IPS DF 6.9 (cell line): Measurements from ENCODE around the gene C2CD4A.

Experiments
- DNase-seq: peaks from one replicate; pipeline ENCODE4 v3.0.0-alpha.2; 2013; ENCODE audit warnings: low read depth, low spot score
- H3K27ac ChIP-seq: one replicate; pipeline ENCODE4 v1.5.1; 2013; ENCODE audit warnings: low read length, control low read depth
- H3K27me3 ChIP-seq: 2 replicates; pipeline ENCODE4 v1.6.1; 2013; ENCODE audit warnings: mild to moderate bottlenecking, low read length; ENCODE audit not compliant: control insufficient read depth, insufficient read depth
- H3K36me3 ChIP-seq: 2 replicates; pipeline ENCODE4 v1.6.1; 2013; ENCODE audit warnings: low read length; ENCODE audit not compliant: control insufficient read depth, insufficient read depth
- H3K4me1 ChIP-seq: 2 replicates; pipeline ENCODE4 v1.6.1; 2013; ENCODE audit warnings: low read length; ENCODE audit not compliant: control insufficient read depth, insufficient read depth
- H3K4me3 ChIP-seq: 2 replicates; pipeline ENCODE4 v1.5.1; 2013; ENCODE audit warnings: mild to moderate bottlenecking, low read length
- H3K9me3 ChIP-seq: 2 replicates; pipeline ENCODE4 v1.6.1; 2013; ENCODE audit warnings: low read length, inconsistent platforms; ENCODE audit not compliant: control insufficient read depth, insufficient read depth
- WGBS: extraction: QIAGEN DNeasy Blood & Tissue Kit; methylation state at CpG from one replicate; pipeline ENCODE4 v1.1.7; 2013; ENCODE audit warnings: mixed read lengths, missing lambda C conversion rate; ENCODE audit not compliant: insufficient read length, insufficient coverage; 5-methylcytosine and 5-hydroxymethylcytosine counted together

C2CD4A gene

DNA sequence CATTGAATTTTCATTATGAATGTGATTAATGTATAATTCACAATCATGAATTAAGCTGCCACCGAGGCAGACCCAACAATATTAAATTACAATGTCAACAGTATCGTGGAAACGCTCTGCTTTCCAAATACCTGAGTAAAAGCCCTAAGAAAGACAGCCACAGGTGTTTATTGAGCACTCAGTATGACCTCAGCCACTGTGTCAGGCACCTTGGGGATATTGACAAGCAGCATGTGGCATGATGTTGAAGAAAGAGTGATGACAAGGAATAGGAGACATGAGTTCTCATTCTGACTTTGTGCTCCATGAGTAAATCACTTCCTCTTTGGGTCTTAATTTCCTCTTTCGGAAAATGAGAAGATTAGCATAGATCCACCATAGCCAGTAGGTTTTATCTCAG, 12.8 kb downstream of the C2CD4A start:
- Histone ChIP-seq H3K4me3 (no peak overlapping the region), H3K27ac (no peak overlapping the region), H3K27me3 (no peaks in the 10 kb centered on the region), H3K4me1 (no peaks in the 10 kb centered on the region), H3K9me3 (no peaks in the 10 kb centered on the region), H3K36me3 (no peaks in the 10 kb centered on the region)
- WGBS, result no CpG with 5 or more reads among the region's 4 CpGs
- DNase-seq, result no peak

DNA sequence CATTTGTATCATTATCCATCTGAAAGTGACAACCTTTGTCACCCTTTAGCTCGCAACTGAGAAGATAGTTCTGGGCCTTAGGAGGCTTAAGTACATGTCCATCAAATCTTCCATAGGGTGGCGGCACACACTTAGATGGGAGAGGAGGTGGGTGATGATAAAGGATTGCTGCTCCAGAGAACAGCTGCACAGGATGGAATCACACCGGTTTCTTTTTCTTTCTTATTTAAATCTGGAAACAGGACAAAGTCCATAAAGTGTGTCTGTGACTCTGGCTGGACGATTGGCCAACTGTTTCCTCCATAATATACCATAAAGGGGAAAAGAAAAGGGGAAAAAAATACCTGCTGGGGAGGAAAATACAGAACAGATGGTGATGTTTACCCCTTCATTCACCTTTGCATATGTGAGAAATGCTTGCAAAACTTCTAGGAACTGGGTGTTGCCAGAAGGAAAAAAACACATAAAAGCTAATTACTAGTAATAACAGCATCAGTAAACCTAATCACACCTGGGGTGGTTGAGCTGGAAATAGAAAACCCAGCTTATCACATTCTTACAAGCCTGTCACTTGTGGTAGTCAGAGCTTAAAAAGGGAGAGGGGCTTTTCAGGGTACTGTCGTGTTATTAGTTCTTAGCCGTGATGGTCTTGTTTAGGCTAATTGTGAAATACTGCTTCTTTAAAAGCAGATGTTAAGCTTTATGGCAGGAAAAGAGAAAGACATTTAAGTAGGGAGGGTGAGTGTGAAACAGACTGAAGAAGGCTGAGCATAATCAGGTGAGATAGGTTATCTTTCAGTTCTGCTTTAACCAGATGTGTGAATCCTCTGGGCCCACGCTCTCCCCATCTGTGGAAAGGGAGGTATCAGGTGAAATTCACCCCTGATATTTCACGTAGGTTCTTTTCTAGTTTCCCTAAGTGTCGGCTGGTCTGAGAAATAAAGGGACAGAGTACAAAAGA, 16.7 kb downstream of the C2CD4A start:
- DNase-seq, result no peak
- Histone ChIP-seq H3K9me3 (no peaks in the 10 kb centered on the region), H3K27ac (no peak overlapping the region), H3K4me3 (no peak overlapping the region), H3K36me3 (no peaks in the 10 kb centered on the region), H3K4me1 (no peaks in the 10 kb centered on the region), H3K27me3 (no peaks in the 10 kb centered on the region)
- WGBS, result no CpG with 5 or more reads among the region's 9 CpGs

DNA sequence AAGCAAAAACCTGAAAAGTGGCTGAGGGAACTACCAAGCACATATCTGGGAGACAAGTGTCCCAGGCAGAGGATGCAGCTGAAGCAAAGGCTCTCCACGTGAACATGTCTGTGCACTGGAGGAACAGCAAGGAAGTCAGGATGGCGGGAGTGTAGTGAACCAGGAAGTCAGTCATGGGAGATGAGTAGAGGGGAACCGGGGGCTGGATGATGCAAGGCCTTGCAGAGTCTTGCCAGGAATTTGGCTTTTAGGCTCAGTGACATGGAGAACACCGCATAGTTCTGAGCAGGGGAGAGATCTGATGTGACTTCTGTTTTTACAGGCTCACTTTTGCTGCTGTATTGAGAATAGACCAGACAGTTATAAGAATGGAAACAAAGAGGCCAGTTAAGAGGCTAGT, 19.0 kb downstream of the C2CD4A start:
- no CpG with 5 or more reads among the region's 4 CpGs for WGBS
- no peak for DNase-seq
- Histone ChIP-seq H3K9me3 (no peaks in the 10 kb centered on the region), H3K27me3 (no peaks in the 10 kb centered on the region), H3K4me1 (no peaks in the 10 kb centered on the region), H3K4me3 (no peak overlapping the region), H3K27ac (no peak overlapping the region), H3K36me3 (no peaks in the 10 kb centered on the region)

DNA sequence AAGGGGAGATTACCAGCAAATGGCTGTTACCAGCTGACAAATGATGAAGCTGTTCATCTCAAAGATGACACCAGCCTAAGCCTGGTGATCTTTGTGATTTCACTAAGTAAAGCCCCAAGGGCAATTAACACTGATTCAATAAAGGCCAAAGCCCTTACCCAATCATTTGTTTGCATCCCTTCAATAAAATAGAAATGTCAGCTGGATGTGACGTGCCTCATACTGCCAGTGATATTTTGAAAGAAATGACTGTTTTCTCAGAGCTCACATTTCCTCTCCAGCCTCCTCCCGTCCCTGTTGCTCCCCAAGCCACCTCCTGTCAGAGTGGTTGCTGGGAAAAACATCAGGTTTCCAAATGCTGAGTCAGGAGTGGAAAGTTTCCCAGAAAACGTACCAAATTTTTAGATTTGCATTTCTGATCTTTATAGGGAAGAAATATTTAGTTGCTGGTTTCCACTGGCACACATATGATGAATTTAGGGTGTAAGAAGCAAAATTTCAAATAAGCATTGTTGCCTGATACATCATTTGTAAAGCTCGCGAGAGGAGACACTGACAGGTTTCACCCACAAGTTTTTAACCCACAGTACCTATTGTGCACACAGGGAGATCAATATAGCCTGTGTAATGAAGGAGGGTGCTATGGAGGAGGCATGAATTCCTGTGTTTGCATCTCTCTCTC, 21.0 kb downstream of the C2CD4A start:
- H3K27ac ChIP-seq, result no peak overlapping the region
- no CpG with 5 or more reads among the region's 5 CpGs for WGBS

DNA sequence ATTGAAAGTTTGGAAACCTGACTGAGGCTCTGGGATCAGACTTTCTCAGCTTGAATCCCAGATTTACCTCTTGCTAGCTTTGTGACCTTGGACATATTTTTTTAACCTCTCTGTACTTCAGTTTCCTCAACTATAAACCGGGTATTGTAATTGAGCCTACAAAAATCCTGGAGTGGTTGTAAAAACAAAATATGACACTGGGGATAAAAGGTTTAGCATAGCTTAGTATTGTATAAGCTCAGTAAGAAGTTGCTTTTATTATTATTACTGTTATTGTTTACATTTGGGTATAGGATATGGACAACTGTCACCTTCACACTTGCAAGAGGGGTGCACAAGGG, 21.5 kb downstream of the C2CD4A start:
- no CpG with 5 or more reads among the region's 1 CpG for WGBS
- Histone ChIP-seq H3K9me3 (no peaks in the 10 kb centered on the region), H3K27ac (no peak overlapping the region), H3K4me3 (no peak overlapping the region), H3K36me3 (no peaks in the 10 kb centered on the region), H3K27me3 (no peaks in the 10 kb centered on the region), H3K4me1 (no peaks in the 10 kb centered on the region)
- no peak for DNase-seq

More for the DNA sequence above, 21.0 kb downstream of the C2CD4A start:
- no peaks in the 10 kb centered on the region for H3K9me3 ChIP-seq
- no peaks in the 10 kb centered on the region for H3K27me3 ChIP-seq
- DNase-seq, result no peak
- H3K4me1 ChIP-seq, result no peaks in the 10 kb centered on the region
- H3K36me3 ChIP-seq, result no peaks in the 10 kb centered on the region
- H3K4me3 ChIP-seq, result no peak overlapping the region

DNA sequence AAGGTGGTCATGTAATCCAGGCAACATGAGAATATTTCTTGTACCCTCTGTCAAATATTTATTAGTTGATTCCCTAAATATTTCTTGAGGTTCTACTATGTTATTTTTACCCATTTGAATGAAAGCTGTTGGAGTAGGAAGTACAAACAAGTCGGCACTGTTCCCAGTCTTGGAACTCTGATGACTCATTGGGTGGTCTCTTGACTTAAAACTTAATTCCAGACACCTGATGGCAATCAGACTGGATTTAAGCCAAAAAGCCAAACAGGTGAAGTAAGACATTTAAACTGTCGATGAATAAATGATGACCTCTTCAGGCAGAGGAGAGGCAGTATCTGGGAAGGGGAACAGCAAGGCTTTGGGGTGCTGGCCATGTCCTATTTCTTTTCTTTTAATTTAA, 22.8 kb downstream of the C2CD4A start:
- Histone ChIP-seq H3K9me3 (no peaks in the 10 kb centered on the region), H3K36me3 (no peaks in the 10 kb centered on the region), H3K4me1 (no peaks in the 10 kb centered on the region), H3K27ac (no peak overlapping the region), H3K27me3 (no peaks in the 10 kb centered on the region), H3K4me3 (no peak overlapping the region)
- WGBS, result no CpG with 5 or more reads among the region's 2 CpGs
- DNase-seq, result no peak

DNA sequence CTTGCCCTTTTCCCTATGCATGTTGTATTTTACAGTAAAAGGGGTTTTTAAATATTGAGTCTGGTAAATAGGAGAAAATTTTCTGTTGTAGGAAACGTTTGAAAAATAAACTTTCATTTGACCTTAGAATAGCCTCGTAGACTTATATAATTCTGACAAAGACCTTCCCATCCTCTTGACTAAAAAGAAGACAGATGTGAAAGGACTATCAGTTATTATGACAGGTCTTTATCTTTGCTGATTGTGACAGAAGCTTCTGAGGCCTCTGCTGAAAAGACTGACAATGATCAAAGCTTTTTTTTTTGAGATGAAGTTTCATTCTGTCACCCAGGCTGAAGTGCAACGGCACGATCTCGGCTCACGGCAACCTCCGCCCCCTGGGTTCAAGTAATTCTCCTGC, 24.2 kb downstream of the C2CD4A start:
- no peak for DNase-seq
- WGBS, result no CpG with 5 or more reads among the region's 7 CpGs
- no peak overlapping the region for H3K4me3 ChIP-seq
- H3K9me3 ChIP-seq, result no peaks in the 10 kb centered on the region
- H3K27me3 ChIP-seq, result no peaks in the 10 kb centered on the region
- H3K27ac ChIP-seq, result no peak overlapping the region
- H3K36me3 ChIP-seq, result no peaks in the 10 kb centered on the region
- H3K4me1 ChIP-seq, result no peaks in the 10 kb centered on the region

DNA sequence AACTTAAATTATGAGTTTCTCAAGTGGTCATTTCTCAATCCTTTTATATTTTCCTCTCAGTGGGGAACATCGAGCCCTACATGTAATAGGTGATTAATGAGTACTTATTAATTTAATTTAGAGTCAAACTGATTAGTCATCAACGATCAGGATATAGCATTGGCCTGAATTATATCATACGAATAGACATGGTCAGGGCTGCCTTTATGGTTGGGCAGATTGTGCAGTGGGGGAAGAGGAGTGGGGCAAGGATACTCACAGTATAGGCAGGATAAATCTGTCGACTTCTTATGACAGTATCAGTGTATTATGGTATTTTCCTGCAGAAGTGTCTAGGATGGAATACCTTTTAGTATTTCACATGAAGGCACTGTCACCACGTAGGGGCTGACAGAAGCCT, 27.0 kb downstream of the C2CD4A start:
- no peaks in the 10 kb centered on the region for H3K9me3 ChIP-seq
- no peak overlapping the region for H3K27ac ChIP-seq
- no peak overlapping the region for H3K4me3 ChIP-seq
- no CpG with 5 or more reads among the region's 5 CpGs for WGBS
- no peak for DNase-seq
- no peaks in the 10 kb centered on the region for H3K36me3 ChIP-seq
- no peaks in the 10 kb centered on the region for H3K4me1 ChIP-seq
- no peaks in the 10 kb centered on the region for H3K27me3 ChIP-seq

DNA sequence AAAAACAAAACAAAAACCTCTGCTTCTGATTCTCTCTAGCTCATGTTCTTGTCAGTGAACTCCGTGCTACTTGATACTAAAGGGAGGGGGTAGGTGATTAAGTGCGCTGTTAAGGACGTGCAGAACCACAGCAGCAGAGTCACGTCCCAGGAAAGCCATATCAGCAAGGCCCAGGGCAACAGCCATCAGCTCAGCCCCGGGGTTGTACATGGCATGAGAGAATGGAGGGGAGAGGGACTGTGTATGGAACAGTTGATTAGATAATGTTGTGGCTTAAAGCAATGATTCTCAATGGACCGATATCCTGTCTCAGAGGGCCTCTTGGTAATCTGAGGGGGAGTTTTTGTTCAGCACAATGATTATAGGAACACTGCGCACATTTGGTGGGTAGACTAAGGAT, 27.6 kb downstream of the C2CD4A start:
- Histone ChIP-seq H3K9me3 (no peaks in the 10 kb centered on the region), H3K36me3 (no peaks in the 10 kb centered on the region), H3K27me3 (no peaks in the 10 kb centered on the region), H3K4me1 (no peaks in the 10 kb centered on the region), H3K4me3 (no peak overlapping the region), H3K27ac (no peak overlapping the region)
- WGBS, result no CpG with 5 or more reads among the region's 7 CpGs
- no peak for DNase-seq

DNA sequence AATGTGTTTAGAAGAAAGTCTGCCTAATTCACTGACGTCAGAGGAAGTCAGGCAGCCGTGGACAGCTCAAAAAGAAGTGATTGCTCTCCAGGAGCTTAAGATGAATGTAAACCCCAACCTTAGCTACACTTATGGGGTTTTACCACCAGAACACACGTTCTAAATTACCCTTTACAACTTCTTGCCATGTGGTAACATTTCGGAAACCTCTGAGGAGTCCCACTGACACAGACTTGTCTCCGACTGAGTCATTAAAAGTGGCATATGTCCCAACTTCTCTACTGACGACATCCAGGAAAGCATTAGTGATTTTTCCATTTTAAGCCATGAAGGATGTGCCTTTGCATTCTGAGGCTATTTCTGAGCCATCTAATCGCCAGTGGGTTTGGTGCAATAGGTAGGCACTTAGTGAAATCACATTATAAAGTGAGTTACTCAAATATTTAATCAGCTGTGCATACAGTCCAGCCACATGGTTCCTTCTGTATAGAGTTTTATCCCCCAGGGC, 32.4 kb downstream of the C2CD4A start:
- H3K4me1 ChIP-seq, result no peaks in the 10 kb centered on the region
- no peaks in the 10 kb centered on the region for H3K36me3 ChIP-seq
- no peak for DNase-seq
- no peaks in the 10 kb centered on the region for H3K9me3 ChIP-seq
- no peaks in the 10 kb centered on the region for H3K27me3 ChIP-seq
- WGBS, result no CpG with 5 or more reads among the region's 7 CpGs
- H3K27ac ChIP-seq, result no peak overlapping the region
- H3K4me3 ChIP-seq, result no peak overlapping the region
